H9 (cell line): ENCODE results near the gene IQCB1. TPM values are rescaled to one million over a fixed set of nuclear protein-coding genes. Genes with fewer than 3 reads are reported as not detected.
"Not testable (repeated sequence)": the region's sequence is repeated elsewhere in the genome, so short reads cannot be mapped to it uniquely, and the experiment has no call there.

ENCODE experiments used
- DNase-seq: peaks from one replicate; pipeline ENCODE4 v3.0.0-alpha.2; 2017
- H2AFZ ChIP-seq: one replicate; pipeline ENCODE4 v1.6.1; 2013; ENCODE audit warnings: mild to moderate bottlenecking, low read length, control low read depth, moderate library complexity
- H2AK5ac ChIP-seq: 2 replicates; pipeline ENCODE4 v1.6.1; 2013; ENCODE audit warnings: low read length, control low read depth, mixed read lengths; ENCODE audit not compliant: insufficient read length
- H2BK120ac ChIP-seq: one replicate; pipeline ENCODE4 v1.6.1; 2013; ENCODE audit warnings: low read depth, mild to moderate bottlenecking, low read length, control low read depth, inconsistent platforms; ENCODE audit not compliant: poor library complexity, severe bottlenecking
- H2BK12ac ChIP-seq: 2 replicates; pipeline ENCODE4 v1.6.1; 2013; ENCODE audit warnings: low read length, control low read depth, mixed read lengths, low read depth; ENCODE audit not compliant: insufficient read length
- H2BK15ac ChIP-seq: 2 replicates; pipeline ENCODE4 v1.6.1; 2013; ENCODE audit warnings: low read depth, low read length, control low read depth
- H2BK20ac ChIP-seq: one replicate; pipeline ENCODE4 v1.6.1; 2013; ENCODE audit warnings: low read depth, mild to moderate bottlenecking, low read length, control low read depth, inconsistent platforms; ENCODE audit not compliant: poor library complexity, severe bottlenecking
- H2BK5ac ChIP-seq: 2 replicates; pipeline ENCODE4 v1.6.1; 2013; ENCODE audit warnings: low read length, control low read depth, mixed read lengths; ENCODE audit not compliant: insufficient read length
- H3K14ac ChIP-seq: 2 replicates; pipeline ENCODE4 v1.6.1; 2013; ENCODE audit warnings: low read length, control low read depth; ENCODE audit not compliant: insufficient read depth
- H3K18ac ChIP-seq: 2 replicates; pipeline ENCODE4 v1.6.1; 2013; ENCODE audit warnings: low read depth, mild to moderate bottlenecking, mixed read lengths, low read length, control low read depth; ENCODE audit not compliant: insufficient read length
- H3K23ac ChIP-seq: 2 replicates; pipeline ENCODE4 v1.6.1; 2013; ENCODE audit warnings: low read length, control low read depth, mixed read lengths, low read depth; ENCODE audit not compliant: insufficient read length
- H3K23me2 ChIP-seq: 2 replicates; pipeline ENCODE4 v1.6.1; 2013; ENCODE audit warnings: low read depth, mild to moderate bottlenecking, mixed read lengths, low read length, control low read depth; ENCODE audit not compliant: insufficient read length, poor library complexity, severe bottlenecking
- H3K27ac ChIP-seq: 2 replicates; pipeline ENCODE4 v1.5.1; 2013; ENCODE audit warnings: low read length, control low read depth, mixed read lengths, low read depth; ENCODE audit not compliant: insufficient read length
- H3K27me3 ChIP-seq: 2 replicates; pipeline ENCODE4 v1.6.1; 2013; ENCODE audit warnings: low read length, control low read depth, inconsistent platforms; ENCODE audit not compliant: insufficient read depth
- H3K4ac ChIP-seq: 2 replicates; pipeline ENCODE4 v1.6.1; 2013; ENCODE audit warnings: low read depth, mild to moderate bottlenecking, control low read depth, inconsistent platforms, low read length, moderate library complexity
- H3K4me1 ChIP-seq: 2 replicates; pipeline ENCODE4 v1.6.1; 2013; ENCODE audit warnings: low read length, control low read depth, inconsistent platforms; ENCODE audit not compliant: insufficient read depth
- H3K4me2 ChIP-seq: 2 replicates; pipeline ENCODE4 v1.6.1; 2013; ENCODE audit warnings: low read length, control low read depth, mixed read lengths; ENCODE audit not compliant: insufficient read length, insufficient read depth
- H3K56ac ChIP-seq: 2 replicates; pipeline ENCODE4 v1.6.1; 2013; ENCODE audit warnings: low read depth, mild to moderate bottlenecking, mixed read lengths, low read length, control low read depth; ENCODE audit not compliant: insufficient read length
- H3K79me1 ChIP-seq: 2 replicates; pipeline ENCODE4 v1.6.1; 2013; ENCODE audit warnings: low read depth, mild to moderate bottlenecking, moderate library complexity, low read length, control low read depth, inconsistent platforms; ENCODE audit not compliant: insufficient read depth, poor library complexity, severe bottlenecking
- H3K79me2 ChIP-seq: 2 replicates; pipeline ENCODE4 v1.6.1; 2013; ENCODE audit warnings: low read length, control low read depth, inconsistent platforms; ENCODE audit not compliant: insufficient read depth
- H3K9ac ChIP-seq: 2 replicates; pipeline ENCODE4 v1.6.1; 2013; ENCODE audit warnings: low read length, control low read depth, mixed read lengths; ENCODE audit not compliant: insufficient read length; ENCODE audit errors: extremely low read depth
- H3K9me3 ChIP-seq: one replicate; pipeline ENCODE4 v1.6.1; 2013; ENCODE audit warnings: low read depth, low read length, inconsistent platforms; ENCODE audit not compliant: control insufficient read depth
- H3T11ph ChIP-seq: one replicate; pipeline ENCODE4 v1.6.1; 2013; ENCODE audit warnings: mild to moderate bottlenecking, low read length, control low read depth, inconsistent platforms
- H4K20me1 ChIP-seq: one replicate; pipeline ENCODE4 v1.6.1; 2013; ENCODE audit not compliant: control insufficient read depth, insufficient read length, insufficient read depth
- H4K5ac ChIP-seq: 2 replicates; pipeline ENCODE4 v1.6.1; 2013; ENCODE audit warnings: low read depth, mild to moderate bottlenecking, mixed read lengths, low read length, control low read depth; ENCODE audit not compliant: insufficient read length
- H4K8ac ChIP-seq: replicated peaks from 2 replicates; pipeline ENCODE4 v1.6.1; 2013; ENCODE audit warnings: low read length, control low read depth, mixed read lengths, low read depth; ENCODE audit not compliant: insufficient read length
- H4K91ac ChIP-seq: 2 replicates; pipeline ENCODE4 v1.6.1; 2013; ENCODE audit warnings: low read depth, mild to moderate bottlenecking, moderate library complexity, mixed read lengths, low read length, control low read depth; ENCODE audit not compliant: insufficient read length
- H3K27ac Mint-ChIP-seq, 3 experiments: 2 replicates in 2 of 3; 3 replicates in 1 of 3; pipeline ENCODE4 v1.8.0; 2020 to 2021; ENCODE audit warnings: mixed read lengths in 3 of 3, mild to moderate bottlenecking in 1 of 3, moderate library complexity in 1 of 3
- H3K27me3 Mint-ChIP-seq: 2 replicates; pipeline ENCODE4 v1.8.0; 2021; ENCODE audit warnings: low read depth, mild to moderate bottlenecking, moderate library complexity, mixed read lengths
- H3K36me3 Mint-ChIP-seq, 3 experiments: 2 replicates in 2 of 3; 3 replicates in 1 of 3; pipeline ENCODE4 v1.8.0; 2020 to 2021; ENCODE audit warnings: low read depth in 3 of 3, mixed read lengths in 3 of 3; ENCODE audit not compliant: insufficient read depth in 1 of 3
- H3K4me1 Mint-ChIP-seq, 2 experiments: 2 replicates each; pipeline ENCODE4 v1.8.0; 2020; ENCODE audit warnings: mixed read lengths in 2 of 2
- H3K4me3 Mint-ChIP-seq, 2 experiments: 2 replicates in 1 of 2; 3 replicates in 1 of 2; pipeline ENCODE4 v1.8.0; 2020 to 2021; ENCODE audit warnings: mild to moderate bottlenecking in 2 of 2, mixed read lengths in 2 of 2, moderate library complexity in 1 of 2
- H3K9me3 Mint-ChIP-seq, 2 experiments: 2 replicates in 1 of 2; 3 replicates in 1 of 2; pipeline ENCODE4 v1.8.0; 2020; ENCODE audit warnings: mild to moderate bottlenecking in 2 of 2, mixed read lengths in 2 of 2, moderate library complexity in 1 of 2
- WGBS: extraction: QIAGEN DNeasy Blood & Tissue Kit; methylation state at CpG from one replicate; pipeline ENCODE4 v1.1.7; 2013; ENCODE audit warnings: missing lambda C conversion rate, low lambda C conversion rate, mixed read lengths; ENCODE audit not compliant: insufficient read length; ENCODE audit errors: extremely low coverage; 5-methylcytosine and 5-hydroxymethylcytosine counted together
- total RNA-seq: library from RNA; stranded (reverse); gene quantifications from 2 replicates; pipeline ENCODE4 v1.2.1, GENCODE V29; 2021
- TF ChIP-seq, protein P1 (sequence below): fragments of 200-600 bp; sonication (generic); conservative IDR thresholded peaks from 3 replicates; pipeline ENCODE4 v1.8.0; 2021; ENCODE audit warnings: antibody characterized with exemption, mild to moderate bottlenecking

Gene IQCB1
- total RNA-seq, 1 experiment from 2014 or later = 35.8 TPM

GRCh38 chr3:121863801-121864200, 28.9 kb upstream of the IQCB1 start:
- Histone ChIP-seq H2BK5ac (no peak overlapping the region), H3K23ac (no peak overlapping the region), H3K79me2 (no peaks in the 10 kb centered on the region), H3K14ac (no peak overlapping the region), H2AFZ (no peak overlapping the region), H3K4me1 (no peaks in the 10 kb centered on the region), H3K4me2 (no peak overlapping the region), H2BK12ac (no peak overlapping the region), H2BK20ac (no peak overlapping the region), H4K5ac (no peak overlapping the region), H3K79me1 (no peaks in the 10 kb centered on the region), H2BK15ac (no peak overlapping the region), H4K91ac (no peak overlapping the region), H3K4ac (no peak overlapping the region), H2AK5ac (no peak overlapping the region), H3K9me3 (peaks cover 5% of the 10 kb centered on the region), H3T11ph (no peak overlapping the region), H4K8ac (no peak overlapping the region), H3K9ac (no peak overlapping the region), H3K18ac (no peak overlapping the region), H4K20me1 (no peaks in the 10 kb centered on the region), H3K27ac (no peak overlapping the region), H3K27me3 (no peaks in the 10 kb centered on the region), H3K56ac (no peak overlapping the region), H2BK120ac (no peak overlapping the region), H3K23me2 (no peaks in the 10 kb centered on the region)
- no peak overlapping the region for H3K4me3 Mint-ChIP-seq
- no peaks in the 10 kb centered on the region for H3K27me3 Mint-ChIP-seq
- H3K9me3 Mint-ChIP-seq = peaks cover 28 to 33% of the 10 kb centered on the region in 2 experiments
- TF ChIP-seq, protein P1, sequence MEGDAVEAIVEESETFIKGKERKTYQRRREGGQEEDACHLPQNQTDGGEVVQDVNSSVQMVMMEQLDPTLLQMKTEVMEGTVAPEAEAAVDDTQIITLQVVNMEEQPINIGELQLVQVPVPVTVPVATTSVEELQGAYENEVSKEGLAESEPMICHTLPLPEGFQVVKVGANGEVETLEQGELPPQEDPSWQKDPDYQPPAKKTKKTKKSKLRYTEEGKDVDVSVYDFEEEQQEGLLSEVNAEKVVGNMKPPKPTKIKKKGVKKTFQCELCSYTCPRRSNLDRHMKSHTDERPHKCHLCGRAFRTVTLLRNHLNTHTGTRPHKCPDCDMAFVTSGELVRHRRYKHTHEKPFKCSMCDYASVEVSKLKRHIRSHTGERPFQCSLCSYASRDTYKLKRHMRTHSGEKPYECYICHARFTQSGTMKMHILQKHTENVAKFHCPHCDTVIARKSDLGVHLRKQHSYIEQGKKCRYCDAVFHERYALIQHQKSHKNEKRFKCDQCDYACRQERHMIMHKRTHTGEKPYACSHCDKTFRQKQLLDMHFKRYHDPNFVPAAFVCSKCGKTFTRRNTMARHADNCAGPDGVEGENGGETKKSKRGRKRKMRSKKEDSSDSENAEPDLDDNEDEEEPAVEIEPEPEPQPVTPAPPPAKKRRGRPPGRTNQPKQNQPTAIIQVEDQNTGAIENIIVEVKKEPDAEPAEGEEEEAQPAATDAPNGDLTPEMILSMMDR = no peak
- H3K4me1 Mint-ChIP-seq = no peaks in the 10 kb centered on the region
- H3K36me3 Mint-ChIP-seq = peaks cover 33 to 43% (median 37%) of the 10 kb centered on the region in 3 experiments
- no peak overlapping the region; a peak in 1 of 7 replicates for H3K27ac Mint-ChIP-seq
- no peak for DNase-seq

DNA sequence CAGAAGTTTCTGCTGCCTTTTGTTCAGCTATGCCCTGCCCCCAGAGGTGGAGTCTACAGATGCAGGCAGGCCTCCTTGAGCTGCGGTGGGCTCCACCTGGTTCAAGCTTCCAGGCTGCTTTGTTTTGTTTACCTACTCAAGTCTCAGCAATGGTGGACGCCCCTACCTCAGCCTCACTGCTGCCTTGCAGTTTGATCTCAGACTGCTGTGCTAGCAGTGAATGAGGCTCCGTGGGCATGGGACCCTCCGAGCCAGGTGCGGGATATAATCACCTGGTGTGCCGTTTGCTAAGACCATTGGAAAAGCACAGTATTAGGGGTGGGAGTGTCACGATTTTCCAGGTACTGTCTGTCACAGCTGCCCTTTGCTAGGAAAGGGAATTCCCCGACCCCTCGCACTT, 28.4 kb upstream of the IQCB1 start:
- H3K4me1 Mint-ChIP-seq, H3K4me1 ChIP-seq, H3K27ac ChIP-seq, H3K4me3 Mint-ChIP-seq, H3K27me3 Mint-ChIP-seq, H2AFZ ChIP-seq, H2AK5ac ChIP-seq, H3K4ac ChIP-seq, H3K4me2 ChIP-seq, H4K5ac ChIP-seq, H2BK12ac ChIP-seq, H3K9me3 ChIP-seq, H2BK120ac ChIP-seq, H4K8ac ChIP-seq, H2BK5ac ChIP-seq, H3K9ac ChIP-seq, H3K79me1 ChIP-seq, H2BK20ac ChIP-seq, H3K23me2 ChIP-seq, H4K91ac ChIP-seq, H3K27me3 ChIP-seq, H3K27ac Mint-ChIP-seq, H3K79me2 ChIP-seq, H3K18ac ChIP-seq, H3T11ph ChIP-seq, H3K23ac ChIP-seq, H3K14ac ChIP-seq, H3K56ac ChIP-seq, H2BK15ac ChIP-seq, DNase-seq, H4K20me1 ChIP-seq: not testable (repeated sequence)
- H3K36me3 Mint-ChIP-seq = peaks cover 36 to 47% (median 40%) of the 10 kb centered on the region in 3 experiments
- WGBS = no CpG with 5 or more reads among the region's 9 CpGs
- H3K9me3 Mint-ChIP-seq = peaks cover 28 to 33% of the 10 kb centered on the region in 2 experiments
